HG03159 (cell line): ENCODE measurements around the gene TRIM15.
A peak's percentile ranks its signal among the peaks of the same experiment; 100 is the strongest.
"Not testable (repeated sequence)": the region's sequence is repeated elsewhere in the genome, so short reads cannot be mapped to it uniquely, and the experiment has no call there.

Experiments
- ATAC-seq: cut with Tn5 transposase; IDR thresholded peaks from one replicate; pipeline ENCODE4 v1.9.1; 2021; ENCODE audit warnings: mild to moderate bottlenecking, moderate library complexity; ENCODE audit not compliant: unreplicated experiment

TRIM15 gene

GRCh38 chr6:30163090-30163917 is at the start of gene TRIM15:
TRIM15 (plus strand) TSS chr6:30163546; CDS start chr6:30163685, 139 bp downstream.
- ATAC-seq = no peak

GRCh38 chr6:30113841-30114240 is 49.5 kb upstream of the TRIM15 start:
- no peak for ATAC-seq

DNA sequence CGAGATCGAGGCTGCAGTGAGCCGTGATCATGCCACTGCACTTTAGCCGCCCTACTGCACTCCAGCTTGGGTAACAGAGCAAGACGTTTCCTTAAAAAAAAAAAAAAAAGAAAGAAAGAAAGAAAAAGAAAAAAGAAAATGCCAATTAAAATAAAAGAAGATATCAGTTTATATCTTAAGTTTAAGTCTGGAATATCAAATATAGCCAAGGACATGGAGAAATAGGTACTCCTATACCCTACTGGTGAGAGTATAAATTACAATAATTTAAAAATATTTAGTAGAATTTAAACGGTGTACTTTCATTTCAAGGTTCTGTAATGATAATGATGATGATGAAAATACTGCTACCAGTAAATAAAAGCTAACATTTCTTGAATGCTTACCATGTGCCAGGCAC is 46.6 kb upstream of the TRIM15 start:
- ATAC-seq = no peak

- ATAC-seq = not testable (repeated sequence)
Measured at GRCh38 chr6:30118691-30119090, 44.7 kb upstream of the TRIM15 start.

- ATAC-seq = no peak
Measured at GRCh38 chr6:30121446-30122366, 41.6 kb upstream of the TRIM15 start.

DNA sequence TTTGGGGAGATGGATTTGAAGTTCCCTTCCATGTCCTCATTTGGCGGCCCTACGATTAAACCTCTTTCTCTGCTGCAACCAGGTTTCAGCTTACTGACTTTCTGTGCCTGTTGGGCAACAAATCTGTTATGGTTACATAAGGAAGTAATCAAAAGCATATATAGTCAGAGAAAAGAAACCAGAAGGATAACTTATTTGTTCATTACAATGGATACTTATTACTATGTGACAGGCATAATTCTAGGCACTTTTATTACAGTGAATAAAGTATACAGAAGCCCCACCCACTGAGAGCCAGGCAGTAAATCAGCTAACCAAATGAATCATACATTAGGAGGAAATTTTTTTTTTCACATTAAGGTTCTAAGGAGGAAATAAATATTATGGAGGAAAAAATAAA is 40.8 kb upstream of the TRIM15 start:
- ATAC-seq = no peak

DNA sequence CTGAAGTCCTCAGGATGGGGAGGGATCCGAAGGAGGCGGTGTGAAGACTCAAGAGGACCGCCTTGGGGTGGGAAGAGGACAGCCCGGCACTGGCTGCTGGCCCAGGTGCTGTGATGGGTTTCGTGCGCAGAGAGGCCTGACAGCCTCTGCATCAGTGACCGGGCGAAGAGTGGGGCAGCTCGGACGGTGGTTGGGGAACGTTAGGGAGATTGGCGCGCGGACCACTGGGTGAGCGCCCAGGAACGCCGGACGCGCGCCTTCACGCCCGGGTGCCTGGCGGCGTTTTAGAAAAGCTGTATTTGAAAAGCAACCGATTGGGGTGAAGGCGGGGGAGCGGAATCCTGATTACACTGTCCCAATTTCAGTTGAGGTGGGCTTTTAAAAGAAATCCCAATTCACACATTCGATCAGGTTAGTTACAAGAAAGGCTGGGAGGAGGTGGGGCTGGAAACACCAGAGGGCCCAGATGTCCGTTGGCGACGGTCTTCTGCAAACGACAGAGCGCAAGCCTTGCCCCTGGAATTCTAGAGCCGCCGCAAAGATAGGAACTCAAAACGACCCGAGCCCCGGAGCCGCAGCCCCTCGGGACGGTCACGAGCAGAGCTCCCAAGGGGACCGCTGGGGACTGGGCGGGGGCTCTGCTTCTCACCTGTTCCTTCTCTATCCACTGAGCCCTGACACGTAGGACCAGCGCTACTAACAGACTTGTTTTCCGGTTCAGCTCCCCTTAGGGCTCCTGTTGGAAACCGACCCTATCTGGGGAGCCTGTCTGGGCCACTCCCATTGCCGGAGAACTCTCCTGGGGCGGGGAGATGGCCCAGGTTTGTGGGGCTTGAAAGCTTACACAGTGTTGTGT is 35.9 kb upstream of the TRIM15 start:
- no peak for ATAC-seq

DNA sequence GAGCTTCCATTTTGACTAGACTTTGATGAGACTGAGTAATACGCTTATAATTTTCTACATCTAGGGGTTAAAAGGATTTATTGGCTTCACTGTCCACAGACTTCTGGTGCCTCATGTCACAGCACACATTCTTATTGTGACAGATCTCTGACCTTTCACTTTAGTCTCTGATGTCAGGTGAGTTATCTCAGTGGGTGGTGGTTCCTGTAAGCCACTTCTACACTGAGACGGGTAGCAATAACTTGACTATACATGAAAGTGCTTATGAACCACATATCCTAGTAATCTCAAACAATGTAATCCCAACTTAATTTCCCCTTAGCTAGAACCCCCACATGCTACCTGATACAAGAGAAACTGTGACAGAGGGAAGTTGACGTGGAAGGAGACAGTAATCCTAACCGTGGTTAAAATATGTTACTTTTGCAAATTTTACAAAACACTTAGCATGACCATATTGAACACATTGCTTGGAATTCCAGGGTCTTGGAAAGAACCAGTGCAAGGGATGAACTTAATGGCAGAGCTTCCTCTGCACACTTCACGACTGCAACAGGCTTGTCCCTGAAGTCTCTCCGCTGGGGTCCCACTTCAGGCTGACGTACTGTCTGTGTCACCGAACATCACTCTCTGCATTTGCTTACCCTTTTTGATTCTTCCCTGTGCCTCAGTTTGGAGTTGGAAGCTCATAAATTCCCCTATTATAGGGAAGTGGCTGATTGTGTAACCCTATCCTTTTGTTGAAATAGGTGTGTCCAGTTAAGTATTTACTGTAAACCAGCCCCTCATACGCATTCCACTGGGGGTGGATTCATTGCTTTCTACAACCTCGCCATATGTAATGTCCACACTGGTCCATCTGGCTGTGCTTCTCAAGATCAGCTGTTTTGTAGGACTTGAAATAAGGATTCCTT is 33.8 kb upstream of the TRIM15 start:
- ATAC-seq = no peak

- no peak for ATAC-seq
Measured at GRCh38 chr6:30130179-30130679, 33.1 kb upstream of the TRIM15 start.

DNA sequence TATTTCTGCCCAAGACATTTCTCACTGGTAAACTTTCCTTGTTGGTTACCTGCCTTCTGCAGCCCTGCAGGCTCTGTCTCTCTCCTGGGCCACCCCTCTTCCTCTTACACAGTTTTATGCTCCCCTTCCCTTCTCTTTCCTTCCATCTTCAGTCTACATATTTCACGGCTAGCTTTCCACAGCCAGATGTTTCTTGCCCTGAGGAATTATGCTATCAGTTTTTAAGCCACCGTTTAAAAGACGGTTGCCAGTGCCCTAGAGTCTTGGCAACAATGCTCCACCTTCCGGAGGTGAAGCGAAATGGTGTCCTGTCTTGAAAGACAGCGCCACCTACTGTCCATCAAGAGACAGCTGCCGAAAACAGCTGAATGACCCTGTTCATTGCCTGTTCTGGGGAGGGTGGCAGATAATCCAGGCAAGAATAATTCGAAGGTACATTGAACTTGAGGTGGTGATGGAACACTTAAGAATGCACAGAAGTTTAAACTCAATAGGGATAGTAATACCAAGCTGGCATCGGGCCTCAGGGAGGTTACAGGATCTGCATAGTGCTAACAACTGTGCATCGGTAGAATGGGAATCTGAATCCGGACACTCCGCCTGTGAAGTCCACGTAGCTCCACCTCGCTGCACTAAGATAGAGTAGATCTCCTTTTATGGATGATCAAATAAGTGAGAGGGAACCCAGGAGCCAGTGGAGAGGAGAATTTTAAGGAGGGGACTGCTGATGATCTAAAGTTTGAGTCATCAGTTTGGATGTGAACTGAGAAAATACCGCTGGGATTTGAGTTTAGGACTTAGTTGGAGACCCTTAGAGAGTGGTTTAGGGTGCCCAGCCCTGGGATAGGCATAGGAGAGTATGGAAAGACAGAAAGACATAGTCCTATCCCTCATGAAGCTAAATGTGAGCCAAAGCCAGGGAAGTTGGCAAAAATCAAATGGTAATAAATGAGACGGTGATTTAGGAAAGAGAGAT is 32.2 kb upstream of the TRIM15 start:
- ATAC-seq = peak; percentile 57

DNA sequence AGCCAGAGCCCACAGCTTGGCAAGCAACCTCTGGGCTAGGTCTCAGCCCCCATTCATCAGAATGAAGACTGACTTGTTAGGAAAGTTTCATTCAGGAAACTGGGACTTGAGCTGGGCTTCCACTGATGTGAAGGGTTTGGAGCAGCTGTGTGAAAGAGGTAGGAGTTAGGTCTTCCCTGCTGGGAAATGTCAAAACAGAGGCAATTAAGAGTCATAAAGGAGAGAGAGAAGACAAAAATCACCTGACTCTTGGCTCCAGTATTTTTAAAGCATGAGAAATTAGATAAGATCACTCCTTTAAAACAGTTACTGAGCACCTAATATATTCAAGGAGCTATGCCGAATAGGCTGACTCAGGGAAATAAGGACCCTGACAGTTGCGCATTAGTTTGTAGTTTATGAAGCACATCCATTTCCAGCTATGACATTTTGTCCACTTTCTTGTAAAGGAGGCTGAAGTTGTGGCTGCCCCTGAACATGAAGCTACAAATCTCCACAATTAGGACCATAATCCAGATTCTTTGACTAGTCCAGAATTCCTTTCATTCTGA is 31.3 kb upstream of the TRIM15 start:
- ATAC-seq = no peak

GRCh38 chr6:30135147-30135546 is 28.2 kb upstream of the TRIM15 start:
- no peak for ATAC-seq

DNA sequence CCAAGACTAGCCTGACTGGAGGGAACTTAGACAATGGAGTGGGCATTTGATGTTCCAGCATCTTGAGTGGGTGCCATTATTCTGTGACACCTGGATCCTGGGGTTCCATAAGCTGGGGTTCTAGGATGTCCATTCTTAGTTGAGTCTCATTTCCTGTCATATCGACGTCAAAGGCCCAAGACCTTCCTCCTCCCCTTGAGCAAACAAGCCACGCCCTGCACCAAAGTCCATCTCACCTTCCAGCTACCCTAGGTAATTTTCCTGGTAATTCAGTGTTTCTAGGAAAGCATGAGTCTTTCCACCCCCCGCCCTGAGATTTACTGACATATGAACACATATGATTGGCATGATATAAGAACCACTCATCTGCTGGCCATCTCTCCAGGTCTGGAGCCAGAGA is 27.6 kb upstream of the TRIM15 start, which contains the start of gene TRIM40:
Gene TRIM40, plus strand, starts transcription at position 384 of the 400 bp plus-strand sequence. CDS start 897 bp downstream, outside the sequence.
- no peak for ATAC-seq

- no peak for ATAC-seq
Measured at GRCh38 chr6:30136570-30137286, 26.6 kb upstream of the TRIM15 start.

DNA sequence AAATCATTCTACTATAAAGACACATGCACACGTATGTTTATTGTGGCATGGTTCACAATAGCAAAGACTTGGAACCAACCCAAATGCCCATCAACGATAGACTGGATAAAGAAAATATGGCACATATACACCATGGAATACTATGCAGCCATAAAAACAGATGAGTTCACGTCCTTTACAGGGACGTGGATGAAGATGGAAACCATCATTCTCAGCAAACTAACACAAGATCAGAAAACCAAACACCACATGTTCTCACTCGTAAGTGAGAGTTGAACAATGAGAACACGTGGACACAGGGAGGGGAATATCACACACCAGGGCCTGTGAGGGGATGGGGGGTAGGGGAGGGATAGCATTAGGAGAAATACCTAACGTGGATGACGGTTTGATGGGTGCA is 23.1 kb upstream of the TRIM15 start:
- not testable (repeated sequence) for ATAC-seq

- ATAC-seq = no peak
Measured at GRCh38 chr6:30142665-30143064, 20.7 kb upstream of the TRIM15 start.

- no peak for ATAC-seq
Measured at GRCh38 chr6:30143780-30144179, 19.6 kb upstream of the TRIM15 start.
